Raji (cell line): Measurements from ENCODE around the gene FOXK1.
A peak's percentile ranks its signal among the peaks of the same experiment; 100 is the strongest.

Source experiments
- POLR2A ChIP-seq: IDR thresholded peaks from 2 replicates; pipeline ENCODE4 v1.6.1; 2011; ENCODE audit warnings: low read depth, low read length, control low read depth; ENCODE audit not compliant: insufficient read depth

FOXK1 gene

GRCh38 chr7:4681886-4682620 lies at the start of gene FOXK1:
Gene FOXK1 (plus strand): TSS chr7:4682295. CDS start chr7:4682309, 14 bp downstream.
- peak; percentile 78 for TF ChIP-seq POLR2A

- TF ChIP-seq POLR2A, result no peak
These were observed 49.1 kb upstream of the FOXK1 start for GRCh38 chr7:4633012-4633411.

- no peak for TF ChIP-seq POLR2A
These were observed 47.9 kb upstream of the FOXK1 start for GRCh38 chr7:4634166-4634565.

- no peak for TF ChIP-seq POLR2A
These were observed 43.1 kb upstream of the FOXK1 start for GRCh38 chr7:4638781-4639575.

- TF ChIP-seq POLR2A, result peak; percentile 79
These were observed 40.9 kb upstream of the FOXK1 start for GRCh38 chr7:4641091-4641666.

- peak; percentile 88 for TF ChIP-seq POLR2A
These were observed 40.2 kb upstream of the FOXK1 start for GRCh38 chr7:4641667-4642467.

- TF ChIP-seq POLR2A, result peak; percentile 27; the same call in 1 of the 2 replicates
These were observed 39.5 kb upstream of the FOXK1 start for GRCh38 chr7:4642468-4643203.

- no peak for TF ChIP-seq POLR2A
These were observed 36.8 kb upstream of the FOXK1 start for GRCh38 chr7:4645246-4645645.

GRCh38 chr7:4648111-4648510 lies 34.0 kb upstream of the FOXK1 start:
- no peak for TF ChIP-seq POLR2A

- TF ChIP-seq POLR2A, result no peak
These were observed 31.6 kb upstream of the FOXK1 start for GRCh38 chr7:4650433-4651047.

GRCh38 chr7:4653771-4654170 lies 28.3 kb upstream of the FOXK1 start:
- TF ChIP-seq POLR2A, result no peak

GRCh38 chr7:4655311-4655710 lies 26.8 kb upstream of the FOXK1 start:
- no peak for TF ChIP-seq POLR2A

GRCh38 chr7:4655896-4656295 lies 26.2 kb upstream of the FOXK1 start:
- TF ChIP-seq POLR2A, result no peak

- no peak for TF ChIP-seq POLR2A
These were observed 24.3 kb upstream of the FOXK1 start for GRCh38 chr7:4657640-4658417.
